CD4-positive, alpha-beta T cell treated with Interleukin-17A for 4 hours (primary cell): ENCODE data around the gene NREP.
"Not testable (repeated sequence)": the region's sequence is repeated elsewhere in the genome, so short reads cannot be mapped to it uniquely, and the experiment has no call there.

Experiments
- DNase-seq: peaks from one replicate; pipeline ENCODE4 v3.0.0-alpha.2; 2020; ENCODE audit warnings: mixed read lengths

NREP gene

DNA sequence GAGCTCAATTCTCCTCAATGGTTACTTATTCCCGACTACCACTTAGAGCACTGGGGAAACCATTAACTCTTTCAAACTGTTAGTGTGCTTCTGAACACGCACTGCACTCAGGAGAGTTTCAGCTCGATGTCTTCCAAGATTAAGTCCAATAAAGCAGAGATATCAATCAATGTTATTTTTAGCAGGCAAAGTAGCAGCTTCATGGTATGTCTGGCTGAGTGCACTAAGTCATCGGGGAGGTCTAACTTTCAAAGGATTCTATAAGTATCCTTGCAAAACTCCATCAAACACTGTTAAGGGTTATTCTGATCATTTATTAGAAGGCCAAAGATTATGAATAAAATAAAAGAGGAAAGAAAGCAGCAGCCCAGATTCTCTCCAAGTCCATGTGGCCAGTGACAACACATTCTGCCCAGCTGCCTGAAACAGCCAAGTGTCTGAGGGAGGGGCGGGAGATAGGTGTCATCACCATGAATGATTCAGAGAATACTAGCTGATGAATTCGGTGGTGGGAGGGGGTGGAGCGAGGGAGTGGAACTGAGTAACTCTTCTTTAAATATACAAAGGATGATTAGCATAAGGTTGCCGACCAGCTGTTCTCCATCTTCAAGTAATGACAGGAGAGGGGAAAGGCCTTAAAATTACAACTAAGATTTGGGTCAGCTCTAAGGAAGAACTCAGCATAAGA, 21.3 kb downstream of the NREP start:
- no peak for DNase-seq

- no peak for DNase-seq
These were observed 22.4 kb downstream of the NREP start for GRCh38 chr5:111734597-111734996.

GRCh38 chr5:111734013-111734412, 23.0 kb downstream of the NREP start:
- no peak for DNase-seq

DNA sequence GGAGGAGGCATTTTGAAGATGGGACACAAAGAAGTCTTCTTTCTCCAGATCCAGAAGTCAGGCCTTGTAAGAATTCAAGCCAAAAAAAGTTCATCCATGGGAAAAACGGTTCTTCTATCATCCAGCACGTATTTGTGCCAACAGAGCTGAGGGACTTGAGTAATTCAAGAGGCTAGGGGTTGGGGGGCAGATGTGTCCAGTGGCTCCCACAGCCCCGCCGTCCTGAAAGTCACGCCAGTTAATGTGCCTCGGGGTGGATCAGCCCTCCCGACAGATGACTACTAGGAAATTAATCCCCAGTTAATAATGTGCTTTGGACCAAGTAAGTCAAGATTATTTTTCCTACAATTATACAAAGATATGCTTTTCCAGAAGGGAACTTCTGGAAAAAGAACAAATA, 23.4 kb downstream of the NREP start:
- DNase-seq = no peak

- no peak for DNase-seq
These were observed 25.4 kb downstream of the NREP start for GRCh38 chr5:111731638-111732037.

DNA sequence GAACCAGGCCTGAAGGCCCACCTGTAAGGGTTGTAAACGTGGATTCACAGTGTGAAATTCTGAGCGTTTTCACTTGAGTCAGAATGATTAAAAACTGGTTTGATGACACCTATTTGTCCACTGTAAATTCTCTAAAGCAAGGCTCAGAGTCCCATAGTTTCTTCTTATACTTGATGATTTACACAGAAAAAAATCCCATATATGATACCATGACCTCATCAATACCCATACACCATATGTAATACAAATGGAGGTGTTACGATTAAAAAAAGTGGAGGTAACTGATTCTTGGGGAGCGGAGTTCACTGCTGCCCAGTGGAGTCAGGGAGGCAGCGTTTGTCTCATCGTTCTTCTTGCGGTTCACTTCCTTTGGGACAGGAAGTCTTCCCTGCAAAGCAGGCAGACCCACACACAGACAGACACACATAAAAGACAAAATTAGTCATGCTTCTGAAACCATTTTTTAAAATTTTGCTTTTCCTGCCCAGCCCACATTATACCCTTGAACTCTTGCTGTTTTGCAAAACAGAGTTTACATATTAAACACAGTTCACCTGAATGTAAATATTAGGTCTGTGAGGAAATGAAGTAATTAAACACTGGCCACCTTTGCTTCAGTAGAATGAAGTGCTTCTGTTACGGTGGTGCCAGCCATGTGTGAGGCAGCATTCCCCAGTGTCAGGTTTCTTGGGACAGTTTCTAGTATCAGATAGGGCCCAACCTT, 26.2 kb downstream of the NREP start:
- DNase-seq = no peak

DNA sequence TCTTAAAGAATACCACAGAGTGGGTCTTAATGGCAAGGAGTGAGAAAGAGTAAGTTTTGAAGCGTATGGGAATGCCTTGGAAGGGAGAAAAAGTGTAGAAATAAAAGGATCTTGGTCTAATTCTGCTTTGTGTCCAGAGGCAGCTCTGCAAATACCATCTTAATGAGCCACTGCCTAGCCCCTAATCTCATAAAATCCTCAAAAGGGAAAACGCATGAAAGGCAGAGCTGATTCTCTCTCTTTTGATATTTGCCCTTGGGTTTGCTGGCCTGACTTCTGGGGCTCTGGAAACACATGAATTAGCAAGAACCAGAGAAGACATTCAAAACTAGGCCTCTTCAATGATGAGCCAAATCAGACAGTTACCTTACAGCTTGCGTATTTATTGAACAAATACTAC, 28.1 kb downstream of the NREP start:
- no peak for DNase-seq

DNA sequence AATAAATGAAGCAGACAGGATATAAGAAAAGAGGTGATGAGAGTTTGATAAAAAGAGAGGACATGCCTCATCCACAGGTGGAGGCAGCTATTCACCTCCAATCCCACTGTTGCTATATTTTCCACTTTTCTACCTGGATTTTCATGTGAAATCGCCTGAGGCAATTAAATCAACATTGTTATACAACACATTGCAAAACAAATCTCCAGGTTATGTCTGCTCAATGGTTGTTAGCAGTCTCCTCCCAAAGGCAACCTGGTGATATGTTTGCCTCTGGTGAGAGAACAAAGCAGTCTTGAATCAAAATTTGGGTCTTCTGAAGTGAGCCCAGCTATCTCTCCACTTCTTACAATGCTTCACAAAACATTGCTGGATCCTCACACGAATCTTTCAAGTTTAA, 30.0 kb downstream of the NREP start:
- DNase-seq = no peak

- DNase-seq = no peak
These were observed 34.9 kb downstream of the NREP start for GRCh38 chr5:111722140-111722539.

DNA sequence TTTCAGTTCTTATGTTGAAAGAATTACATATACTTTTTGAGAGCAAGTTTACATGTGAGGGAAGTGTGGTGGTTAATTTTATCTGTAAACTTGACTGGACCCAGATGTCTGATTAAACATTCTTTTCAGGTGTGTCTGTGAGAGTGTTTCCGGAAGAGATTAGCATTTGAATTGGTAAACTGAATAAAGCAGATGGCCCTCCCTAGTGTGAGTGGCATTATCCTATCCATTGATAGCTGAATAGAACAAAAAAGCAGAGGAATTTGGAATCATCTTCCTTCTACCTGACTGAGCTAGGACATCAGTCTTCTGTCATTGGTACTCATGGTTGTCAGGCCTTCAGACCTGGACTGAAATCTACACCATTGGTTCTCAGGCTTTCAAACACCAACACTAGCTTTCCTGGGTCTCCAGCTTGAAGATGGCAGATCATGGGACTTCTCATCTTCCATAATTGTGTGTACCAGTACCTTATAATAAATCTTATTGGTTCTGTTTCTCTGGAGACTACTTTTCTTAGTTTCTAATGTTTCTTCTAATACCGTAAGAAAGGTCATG, 36.6 kb downstream of the NREP start:
- no peak for DNase-seq

GRCh38 chr5:111719773-111720172, 37.2 kb downstream of the NREP start:
- DNase-seq = no peak

- DNase-seq = not testable (repeated sequence)
These were observed 40.2 kb downstream of the NREP start for GRCh38 chr5:111716789-111717188.

DNA sequence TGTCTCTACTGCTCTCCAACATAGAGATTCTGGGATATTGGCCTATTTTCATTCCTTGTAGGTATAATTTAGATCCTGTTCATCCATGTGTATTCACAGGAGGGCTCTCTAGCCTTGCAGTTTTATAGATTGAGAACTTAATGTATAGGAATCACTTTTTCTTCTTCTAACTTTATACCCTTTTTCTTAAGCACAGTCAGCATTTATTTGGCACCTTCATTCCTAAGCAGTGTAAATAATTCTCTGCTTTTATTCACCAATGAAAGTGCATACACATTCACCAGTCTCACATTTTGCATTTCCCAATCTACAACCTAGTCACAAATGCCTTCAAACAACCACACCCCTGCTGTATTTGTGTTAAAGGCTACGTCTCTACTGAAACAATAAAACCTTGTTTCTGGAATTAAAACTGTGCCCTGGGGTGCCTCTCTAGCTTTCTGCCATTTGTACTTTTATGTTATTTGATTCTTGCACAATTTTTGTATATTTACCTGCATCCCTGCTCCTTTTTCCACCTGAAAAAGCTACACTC, 49.3 kb downstream of the NREP start:
- DNase-seq = no peak

DNA sequence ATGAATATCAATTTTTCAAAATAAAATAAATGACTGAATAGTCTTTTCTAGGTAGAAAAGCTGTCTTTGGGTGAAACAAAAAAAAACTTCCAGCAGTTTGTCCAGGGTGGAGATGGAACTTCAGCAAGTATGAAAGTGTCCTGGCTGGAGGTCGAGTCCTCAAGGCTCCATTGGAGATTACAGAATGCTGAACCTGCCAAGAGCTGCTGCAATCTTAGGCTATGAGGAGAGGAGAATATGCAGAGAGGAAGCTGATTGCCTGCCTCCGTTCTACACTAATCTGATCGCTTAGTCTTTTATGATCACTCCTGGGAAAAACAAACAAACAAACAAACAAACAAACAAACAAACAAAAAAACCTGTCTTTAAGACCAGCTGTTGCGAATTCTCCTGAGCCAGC, 50.6 kb downstream of the NREP start:
- DNase-seq = no peak

- DNase-seq = no peak
These were observed 52.4 kb downstream of the NREP start for GRCh38 chr5:111704452-111705085.

DNA sequence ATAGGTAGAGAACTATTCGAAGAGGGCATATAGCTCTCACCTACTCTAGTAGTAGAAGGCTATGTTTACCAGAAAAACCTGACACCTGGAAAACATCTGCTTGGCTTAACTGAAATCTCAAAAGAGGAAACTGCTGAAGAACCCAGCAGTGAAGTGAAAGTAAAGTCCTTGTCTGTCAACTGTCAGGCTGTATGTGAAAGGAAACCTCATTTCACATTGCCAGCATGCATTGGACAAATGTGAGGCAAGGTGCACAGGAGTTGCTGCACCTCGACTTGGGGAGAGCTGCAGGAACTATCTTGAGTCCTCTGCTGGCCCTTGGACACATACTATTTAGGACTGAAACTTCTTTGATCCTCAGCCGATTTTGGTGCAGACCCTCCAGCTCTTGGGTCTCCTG, 53.3 kb downstream of the NREP start:
- no peak for DNase-seq

GRCh38 chr5:111699976-111700375, 57.0 kb downstream of the NREP start:
- DNase-seq = no peak

DNA sequence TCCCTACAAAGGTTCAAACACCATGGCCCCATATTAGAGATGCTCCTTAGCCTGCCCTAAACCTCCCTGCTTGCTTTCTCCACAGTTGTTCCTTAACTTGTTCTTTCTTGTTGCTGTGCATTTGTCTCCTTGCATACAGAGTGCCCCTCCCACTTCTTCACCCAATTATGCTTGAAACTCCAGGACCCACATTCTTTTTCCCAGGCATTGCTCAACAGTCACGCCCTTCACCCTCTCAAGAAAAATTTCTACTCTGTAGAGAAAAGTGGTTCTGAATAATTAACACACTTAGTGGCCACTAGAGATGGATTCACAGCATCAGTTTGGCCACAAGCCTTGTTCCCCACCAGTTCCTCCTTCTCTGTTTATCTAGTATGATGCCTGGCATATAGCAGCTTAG, 57.7 kb downstream of the NREP start:
- DNase-seq = no peak

GRCh38 chr5:111697881-111698757, 58.9 kb downstream of the NREP start:
- DNase-seq = no peak

- no peak for DNase-seq
These were observed 59.8 kb downstream of the NREP start for GRCh38 chr5:111697215-111697614.

- DNase-seq = no peak
These were observed 61.0 kb downstream of the NREP start for GRCh38 chr5:111695991-111696390.

GRCh38 chr5:111694133-111694532, 62.9 kb downstream of the NREP start:
- no peak for DNase-seq

- no peak for DNase-seq
These were observed 65.1 kb downstream of the NREP start for GRCh38 chr5:111691914-111692313.
